ENCODE results near the gene HEMGN. TPM values are rescaled to one million over a fixed set of nuclear protein-coding genes. Genes with fewer than 3 reads are reported as not detected.
"Not testable (repeated sequence)": the region's sequence is repeated elsewhere in the genome, so short reads cannot be mapped to it uniquely, and the experiment has no call there.

The HEMGN gene
- total RNA-seq, 1 donor: not detected

- peak; percentile 13 for DNase-seq (ENCODE audit: low read depth)
- H3K4me3 ChIP-seq (ENCODE audit: low read depth, low read length): no peak overlapping the region
- no peak for TF ChIP-seq CTCF (IDR thresholded peaks at IDR 0.05; ENCODE audit: insufficient read depth, low read length)
These were observed 21.0 kb upstream of the HEMGN start for GRCh38 chr9:97958812-97959511.

- H3K4me3 ChIP-seq (ENCODE audit: low read depth, low read length): no peak overlapping the region
- no peak for DNase-seq (ENCODE audit: low read depth)
- TF ChIP-seq CTCF (IDR thresholded peaks at IDR 0.05; ENCODE audit: insufficient read depth, low read length): no peak
These were observed 18.4 kb upstream of the HEMGN start for GRCh38 chr9:97956331-97956730.

GRCh38 chr9:97954550-97954989 lies 16.6 kb upstream of the HEMGN start:
- peak; percentile 40 for TF ChIP-seq CTCF (IDR thresholded peaks at IDR 0.05; ENCODE audit: insufficient read depth, low read length)
- H3K4me3 ChIP-seq (ENCODE audit: low read depth, low read length): no peak overlapping the region
- peak; percentile 9 for DNase-seq (ENCODE audit: low read depth)

- H3K4me3 ChIP-seq (ENCODE audit: low read depth, low read length): not testable (repeated sequence)
These were observed 12.9 kb upstream of the HEMGN start for GRCh38 chr9:97950873-97951272.

GRCh38 chr9:97947094-97947493 lies 9.1 kb upstream of the HEMGN start:
- DNase-seq (ENCODE audit: low read depth): not testable (repeated sequence)

More at GRCh38 chr9:97950873-97951272, 12.9 kb upstream of the HEMGN start:
- not testable (repeated sequence) for DNase-seq (ENCODE audit: low read depth)

GRCh38 chr9:97945470-97945869 lies 7.5 kb upstream of the HEMGN start:
- DNase-seq (ENCODE audit: low read depth); H3K4me3 ChIP-seq (ENCODE audit: low read depth, low read length): not testable (repeated sequence)

More at GRCh38 chr9:97947094-97947493, 9.1 kb upstream of the HEMGN start:
- H3K4me3 ChIP-seq (ENCODE audit: low read depth, low read length): not testable (repeated sequence)

- H3K4me3 ChIP-seq (ENCODE audit: low read depth, low read length): no peak overlapping the region
- TF ChIP-seq CTCF (IDR thresholded peaks at IDR 0.05; ENCODE audit: insufficient read depth, low read length): no peak
- DNase-seq (ENCODE audit: low read depth): no peak
These were observed 6.6 kb upstream of the HEMGN start for GRCh38 chr9:97944612-97945011.

GRCh38 chr9:97943308-97943855 lies 5.4 kb upstream of the HEMGN start:
- no peak for DNase-seq (ENCODE audit: low read depth)
- no peak overlapping the region for H3K4me3 ChIP-seq (ENCODE audit: low read depth, low read length)
- TF ChIP-seq CTCF (IDR thresholded peaks at IDR 0.05; ENCODE audit: insufficient read depth, low read length): no peak
